MM.1S (cell line): ENCODE data around the gene CABP5.

Experiments
- EZH2 ChIP-seq: fragments of 300-600 bp; sonication (generic); optimal IDR thresholded peaks from 2 replicates; pipeline ENCODE3; 2017; ENCODE audit warnings: low read depth, mild to moderate bottlenecking, antibody characterized with exemption, low read length, mixed read lengths
- EZH2phosphoT487 ChIP-seq: fragments of 300-600 bp; sonication (generic); IDR thresholded peaks from 2 replicates; pipeline ENCODE4 v1.6.1; 2018; ENCODE audit warnings: antibody characterized with exemption, low read length

DNA sequence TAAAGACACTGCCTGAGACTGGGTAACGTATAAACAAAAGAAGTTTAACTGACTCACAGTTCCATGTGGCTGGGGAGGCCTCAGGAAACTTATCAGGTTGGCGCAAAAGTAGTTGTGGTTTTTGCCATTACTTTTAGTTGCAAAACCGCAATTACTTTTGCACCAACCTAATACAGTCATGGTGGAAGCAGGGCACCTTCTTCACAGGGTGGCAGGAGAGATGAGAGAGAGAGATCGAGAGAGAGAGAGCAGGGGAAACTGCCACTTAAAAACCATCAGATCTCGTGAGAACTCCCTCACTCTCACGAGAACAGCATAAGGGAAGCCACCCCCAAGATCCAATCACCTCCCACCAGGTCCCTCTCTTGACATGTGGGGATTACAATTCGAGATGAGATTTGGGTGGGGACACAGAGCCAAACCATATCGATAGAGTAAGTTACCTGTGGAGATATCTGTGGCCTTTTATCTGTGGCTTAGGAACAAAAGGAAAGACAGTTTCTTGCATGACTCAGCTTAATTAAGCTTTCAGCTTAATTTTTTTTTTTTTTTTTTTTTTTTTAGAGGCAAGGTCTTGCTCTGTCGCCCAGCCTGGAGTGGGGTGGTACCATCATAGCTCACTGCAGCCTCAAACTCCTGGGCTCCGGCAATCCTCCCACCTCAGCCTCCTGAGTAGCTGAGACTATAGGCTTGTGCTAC is 7.6 kb upstream of the CABP5 start:
- no peak for TF ChIP-seq EZH2
- no peak for TF ChIP-seq EZH2phosphoT487
